A204.1 (cell line): ENCODE results near the gene GPR149.
"Not testable (repeated sequence)": the region's sequence is repeated elsewhere in the genome, so short reads cannot be mapped to it uniquely, and the experiment has no call there.

ENCODE experiments used
- FAIRE-seq: peaks from 2 replicates; lab custom pipeline; 2012; peaks lifted over from hg19 to GRCh38; lab: Jason Lieb, UNC

Gene GPR149, protein sequence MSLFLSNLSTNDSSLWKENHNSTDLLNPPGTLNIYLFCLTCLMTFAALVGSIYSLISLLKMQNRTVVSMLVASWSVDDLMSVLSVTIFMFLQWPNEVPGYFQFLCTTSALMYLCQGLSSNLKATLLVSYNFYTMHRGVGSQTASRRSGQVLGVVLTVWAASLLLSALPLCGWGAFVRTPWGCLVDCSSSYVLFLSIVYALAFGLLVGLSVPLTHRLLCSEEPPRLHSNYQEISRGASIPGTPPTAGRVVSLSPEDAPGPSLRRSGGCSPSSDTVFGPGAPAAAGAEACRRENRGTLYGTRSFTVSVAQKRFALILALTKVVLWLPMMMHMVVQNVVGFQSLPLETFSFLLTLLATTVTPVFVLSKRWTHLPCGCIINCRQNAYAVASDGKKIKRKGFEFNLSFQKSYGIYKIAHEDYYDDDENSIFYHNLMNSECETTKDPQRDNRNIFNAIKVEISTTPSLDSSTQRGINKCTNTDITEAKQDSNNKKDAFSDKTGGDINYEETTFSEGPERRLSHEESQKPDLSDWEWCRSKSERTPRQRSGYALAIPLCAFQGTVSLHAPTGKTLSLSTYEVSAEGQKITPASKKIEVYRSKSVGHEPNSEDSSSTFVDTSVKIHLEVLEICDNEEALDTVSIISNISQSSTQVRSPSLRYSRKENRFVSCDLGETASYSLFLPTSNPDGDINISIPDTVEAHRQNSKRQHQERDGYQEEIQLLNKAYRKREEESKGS

DNA sequence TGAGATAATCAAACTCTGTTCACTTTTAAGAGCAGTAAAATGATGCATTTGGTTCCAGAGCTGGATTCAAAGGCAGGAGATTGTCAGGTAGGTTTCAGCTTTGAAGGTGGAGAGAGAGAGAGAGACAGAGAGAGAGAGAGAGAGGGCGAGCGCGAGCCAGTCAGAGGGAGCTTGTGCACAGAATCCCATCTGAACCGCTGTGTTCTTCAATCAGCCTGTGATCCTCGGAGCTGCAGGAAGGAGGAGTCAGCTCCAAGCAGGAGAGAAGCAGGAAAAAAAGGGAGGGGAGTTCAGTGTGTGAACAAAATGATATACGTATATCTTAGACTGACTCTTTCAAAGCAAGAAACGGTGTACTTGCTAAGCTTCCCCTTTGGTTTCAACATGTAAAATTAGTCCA lies at the start of gene GPR149:
GPR149 (minus strand) TSS at position 177 of the 400 bp plus-strand sequence. CDS start 575 bp downstream, outside the sequence.
- no peak for FAIRE-seq

DNA sequence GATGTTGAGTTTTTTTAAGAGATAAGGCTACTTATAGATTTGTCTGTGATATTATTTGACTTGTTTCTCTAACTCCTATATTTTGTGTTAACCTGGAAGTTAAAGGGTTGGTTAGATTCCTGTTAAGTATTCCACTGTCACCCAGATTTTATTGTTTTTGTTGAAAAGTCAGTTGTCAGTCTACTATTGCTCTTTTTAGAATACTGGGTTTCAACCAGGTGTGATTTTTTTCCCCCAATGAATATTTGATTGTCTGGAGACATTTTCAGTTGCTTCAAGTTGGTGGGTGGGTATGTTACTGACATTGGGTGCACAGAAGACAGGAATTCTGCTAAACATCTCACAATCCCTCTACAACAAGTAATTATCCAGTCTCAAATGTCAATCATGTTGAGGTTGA lies 43.8 kb upstream of the GPR149 start:
- no peak for FAIRE-seq

DNA sequence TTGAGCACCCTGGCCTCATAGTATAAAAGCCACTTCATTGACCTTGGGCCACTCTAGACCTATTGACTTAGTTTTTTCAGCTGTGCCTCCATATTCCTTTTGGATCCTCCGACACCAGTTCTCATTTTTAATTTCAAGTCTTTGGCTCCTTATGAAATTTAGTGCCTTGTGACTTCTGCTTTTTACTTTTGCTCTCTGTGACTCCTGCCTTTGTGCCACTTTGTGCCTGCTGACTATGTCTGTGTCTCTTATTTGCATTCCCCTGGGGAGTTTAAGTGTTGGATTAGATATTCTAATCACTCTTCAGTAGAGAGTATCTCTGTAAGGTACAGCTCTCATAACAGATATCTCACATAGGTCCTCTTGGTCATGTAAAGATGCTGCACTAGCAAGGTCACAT lies 39.6 kb upstream of the GPR149 start:
- FAIRE-seq, result no peak

DNA sequence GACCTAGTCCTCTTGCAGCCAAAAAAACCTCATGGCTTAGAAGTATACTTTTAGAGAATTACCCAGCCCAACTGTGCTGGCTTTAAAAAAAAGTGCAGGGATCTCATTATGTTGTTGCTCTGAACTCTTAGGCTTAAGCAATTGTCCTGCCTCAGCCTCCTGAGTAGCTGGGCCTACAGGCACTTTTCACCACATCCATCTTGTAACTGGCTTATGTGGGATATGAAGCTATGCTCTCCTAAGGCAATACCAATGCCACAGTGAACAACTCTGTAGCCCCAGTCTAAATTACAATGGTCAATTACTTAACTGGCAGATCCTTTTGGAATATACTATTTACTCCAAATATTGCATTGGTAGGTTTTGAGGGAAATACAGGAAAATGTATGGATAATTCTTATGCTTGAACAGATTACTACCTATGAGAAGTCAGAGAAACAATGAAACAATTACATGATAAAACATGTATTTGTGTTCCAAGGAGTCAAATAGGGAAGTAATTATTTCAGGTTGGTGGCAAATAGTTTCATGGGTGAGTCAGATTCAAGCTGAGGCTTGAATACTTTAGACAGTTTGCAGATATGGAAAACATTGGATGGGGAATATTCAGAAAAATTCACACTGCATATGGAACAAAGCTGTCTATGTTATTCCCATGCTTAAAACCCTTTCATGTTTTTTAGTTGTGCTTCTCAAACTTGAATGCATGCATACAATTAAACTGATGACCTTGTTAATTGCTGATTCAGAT lies 34.6 kb upstream of the GPR149 start:
- FAIRE-seq, result no peak

DNA sequence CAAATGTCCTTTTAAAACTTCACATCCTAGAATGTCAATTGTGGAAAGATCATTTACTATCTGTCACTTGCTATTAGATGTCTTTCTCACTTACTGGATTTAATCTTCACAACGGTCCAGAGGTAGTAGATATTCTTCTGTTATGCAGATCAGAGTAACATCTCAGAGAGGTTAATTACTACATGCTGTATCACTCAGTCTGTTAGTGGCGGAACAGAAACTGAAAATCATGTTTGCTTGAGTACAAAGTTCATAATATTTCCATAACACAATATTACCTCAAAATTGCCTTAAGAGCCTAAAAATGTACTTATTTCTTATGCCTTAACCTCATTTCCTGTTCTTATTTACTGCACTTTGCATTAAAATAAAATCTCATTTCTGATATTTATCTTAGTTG lies 28.6 kb upstream of the GPR149 start:
- no peak for FAIRE-seq

DNA sequence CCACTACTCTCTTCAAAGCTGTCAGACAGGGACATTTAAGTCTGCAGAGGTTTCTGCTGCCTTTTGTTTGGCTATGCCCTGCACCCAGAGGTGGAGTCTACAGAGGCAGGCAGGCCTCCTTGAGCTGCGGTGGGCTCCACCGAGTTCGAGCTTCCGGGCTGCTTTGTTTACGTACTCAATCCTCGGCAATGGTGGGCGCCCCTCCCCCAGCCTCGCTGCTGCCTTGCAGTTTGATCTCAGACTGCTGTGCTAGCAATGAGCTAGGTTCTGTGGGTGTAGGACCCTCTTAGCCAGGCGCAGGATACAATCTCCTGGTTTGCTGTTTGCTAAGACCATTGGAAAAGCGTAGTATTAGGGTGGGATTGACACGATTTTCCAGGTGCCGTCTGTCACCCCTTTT lies 9.1 kb upstream of the GPR149 start:
- FAIRE-seq, result not testable (repeated sequence)

DNA sequence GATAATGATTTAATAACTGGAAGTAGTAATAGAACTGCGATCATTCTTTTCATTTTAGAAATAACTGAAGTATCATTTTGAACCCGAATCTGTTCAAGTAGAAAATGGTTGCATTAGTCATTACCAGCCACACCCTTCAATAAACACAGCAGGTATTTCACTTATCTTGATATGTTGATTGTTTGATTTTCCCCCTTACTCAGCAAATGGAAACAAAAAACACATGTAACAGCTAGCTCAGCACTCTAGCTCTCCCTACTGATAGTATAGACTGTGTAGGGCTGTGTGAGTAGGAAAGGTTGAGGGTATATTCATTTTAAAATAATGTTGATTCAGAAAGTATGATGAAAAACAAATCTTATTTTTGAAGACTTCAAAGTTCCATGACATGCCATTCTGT lies 1.1 kb upstream of the GPR149 start:
- FAIRE-seq, result no peak

DNA sequence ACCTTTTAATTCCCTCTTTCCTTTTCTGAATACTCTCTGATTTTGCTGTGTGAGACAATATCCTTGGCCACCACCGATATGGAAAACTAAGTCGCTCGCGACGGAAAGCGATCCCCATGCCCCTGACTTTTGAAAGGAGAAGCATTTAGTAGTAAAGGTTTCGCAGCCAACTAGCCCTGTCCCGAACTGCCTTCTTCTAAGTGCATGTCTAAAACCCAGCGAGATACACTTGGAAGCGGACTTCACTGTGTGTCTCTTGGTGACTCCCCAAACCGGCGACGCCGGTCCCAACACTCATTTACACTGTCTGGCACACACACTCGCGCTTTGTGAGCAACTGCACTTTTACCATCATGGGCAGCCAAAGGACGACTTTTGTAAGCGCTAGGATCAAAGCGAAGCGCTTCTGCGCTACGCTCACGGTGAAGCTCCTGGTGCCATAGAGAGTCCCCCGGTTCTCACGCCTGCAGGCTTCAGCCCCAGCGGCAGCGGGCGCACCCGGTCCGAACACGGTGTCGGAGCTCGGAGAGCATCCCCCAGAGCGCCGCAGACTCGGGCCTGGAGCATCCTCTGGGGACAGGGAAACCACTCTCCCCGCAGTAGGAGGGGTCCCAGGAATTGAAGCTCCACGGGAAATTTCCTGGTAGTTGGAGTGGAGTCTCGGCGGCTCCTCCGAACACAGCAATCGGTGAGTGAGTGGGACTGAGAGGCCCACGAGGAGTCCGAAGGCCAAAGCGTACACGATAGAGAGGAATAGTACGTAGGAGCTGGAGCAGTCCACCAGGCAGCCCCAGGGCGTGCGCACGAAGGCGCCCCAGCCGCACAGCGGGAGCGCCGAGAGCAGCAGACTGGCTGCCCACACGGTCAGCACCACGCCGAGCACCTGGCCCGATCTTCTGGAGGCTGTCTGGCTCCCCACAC lies 1.4 kb downstream of the GPR149 start:
- FAIRE-seq, result no peak

DNA sequence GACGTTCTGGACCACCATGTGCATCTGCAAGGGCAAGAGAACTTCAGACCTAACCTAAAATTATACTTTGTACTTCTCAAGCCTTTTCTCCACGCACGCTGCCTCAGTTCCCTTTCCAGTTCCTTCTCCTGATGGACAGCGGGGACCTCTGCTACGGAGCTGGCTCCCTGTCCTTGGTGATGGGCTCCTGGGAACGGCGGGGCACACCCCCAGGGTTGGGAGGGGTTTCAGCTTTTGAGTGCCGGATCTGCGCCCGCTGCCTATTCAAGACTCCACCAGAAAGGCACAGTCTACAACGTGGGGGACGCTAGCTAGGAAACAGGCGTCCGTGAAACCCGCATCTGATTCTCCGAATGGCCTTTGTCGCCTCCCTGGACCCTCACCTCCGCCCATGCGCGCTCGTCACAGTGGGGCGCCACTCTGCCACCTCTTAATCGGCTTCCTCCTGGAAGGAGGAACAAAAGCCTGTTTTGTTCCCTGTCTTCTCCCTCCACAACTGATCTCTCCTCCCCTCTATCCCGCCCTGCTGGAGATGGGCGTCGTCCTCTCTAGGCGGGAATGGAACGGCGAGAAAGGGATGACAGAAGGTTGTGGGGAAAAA lies 2.2 kb downstream of the GPR149 start:
- no peak for FAIRE-seq

DNA sequence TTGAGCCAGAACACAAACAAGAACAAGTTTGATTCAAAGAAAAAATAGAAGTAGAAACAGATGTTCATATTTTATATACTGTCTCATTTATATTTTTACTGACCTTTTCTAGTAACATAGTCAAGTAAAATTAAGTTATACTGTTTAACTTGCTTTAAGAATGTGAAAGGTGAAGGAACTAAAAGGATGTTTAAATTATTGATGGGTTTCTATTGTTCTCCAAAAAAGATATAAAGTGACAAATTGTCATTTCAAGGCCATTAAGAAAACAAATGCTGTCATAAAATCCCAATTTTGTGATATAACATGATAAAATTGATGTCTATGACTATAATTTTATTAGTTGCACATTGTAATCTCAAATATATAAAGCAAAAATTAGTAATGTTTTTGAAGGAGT lies 7.3 kb downstream of the GPR149 start:
- FAIRE-seq, result no peak

DNA sequence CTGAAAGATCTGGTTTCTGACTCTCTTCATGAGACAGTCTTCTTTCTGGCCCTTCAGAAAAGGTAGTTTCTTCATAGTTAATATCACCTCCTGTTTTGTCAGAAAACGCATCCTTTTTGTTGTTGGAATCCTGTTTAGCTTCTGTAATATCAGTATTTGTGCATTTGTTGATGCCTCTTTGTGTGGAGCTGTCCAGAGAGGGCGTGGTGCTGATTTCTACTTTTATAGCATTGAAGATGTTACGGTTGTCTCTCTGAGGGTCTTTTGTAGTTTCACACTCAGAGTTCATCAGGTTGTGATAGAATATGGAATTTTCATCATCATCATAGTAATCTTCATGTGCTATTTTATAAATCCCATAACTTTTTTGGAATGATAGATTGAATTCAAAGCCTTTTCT lies 8.9 kb downstream of the GPR149 start:
- FAIRE-seq, result no peak

DNA sequence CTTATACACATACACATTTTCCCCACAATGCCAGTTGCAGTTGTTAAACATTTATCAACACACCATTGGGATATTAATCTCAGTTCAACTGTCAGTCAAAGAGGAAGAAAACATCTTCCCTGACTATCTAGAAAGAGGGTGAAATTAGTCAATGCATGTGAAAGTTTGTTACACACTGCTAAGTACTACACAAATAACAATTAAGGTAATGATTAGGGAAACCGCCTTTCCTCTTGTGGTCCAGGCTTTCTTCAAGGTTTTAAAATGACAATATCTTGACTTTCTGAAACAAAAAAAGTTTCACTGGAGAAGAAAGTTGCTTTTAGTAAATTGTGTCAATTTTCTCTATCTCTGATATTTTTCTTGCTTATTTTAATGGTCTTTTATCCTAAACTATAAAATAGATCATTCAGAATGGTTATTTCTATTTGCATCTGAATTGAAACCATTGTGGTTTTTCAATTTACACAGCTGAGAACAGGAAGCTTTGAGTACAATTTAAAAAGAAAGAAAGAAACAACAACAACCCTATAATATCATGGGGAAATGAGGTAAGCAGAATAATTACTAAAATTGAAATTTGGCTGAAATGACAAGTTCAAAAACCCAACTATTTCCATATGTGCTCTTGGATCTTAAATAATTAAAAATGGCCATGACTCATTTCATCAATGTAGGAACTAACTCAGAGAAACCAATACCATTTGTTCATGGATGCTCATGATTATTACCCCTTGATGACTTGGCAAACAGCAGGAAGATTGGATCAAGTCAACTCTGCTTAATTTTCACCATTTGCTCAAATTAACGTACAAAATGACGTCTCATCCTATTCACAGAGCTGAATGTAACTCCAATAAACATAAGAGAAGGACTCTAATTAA lies 31.7 kb downstream of the GPR149 start:
- FAIRE-seq, result no peak

DNA sequence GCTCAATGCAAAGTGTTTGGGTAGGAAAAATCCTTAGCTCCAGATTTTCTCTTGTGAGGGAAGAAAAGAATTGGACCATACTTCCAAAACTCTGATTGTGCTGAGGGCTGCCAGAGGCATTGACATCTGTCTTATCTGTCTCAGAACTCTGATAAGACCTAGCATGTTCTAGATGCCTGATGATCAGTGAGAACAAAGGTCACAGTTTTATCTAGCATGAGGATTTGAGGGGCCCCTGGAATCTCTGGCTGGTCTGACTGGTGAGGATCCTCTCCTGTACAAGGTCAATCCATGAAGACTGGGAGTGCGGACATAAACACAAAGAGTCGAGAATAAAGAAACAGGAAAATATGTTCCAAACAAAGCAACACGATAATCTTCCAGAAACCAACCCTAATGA lies 40.1 kb downstream of the GPR149 start:
- FAIRE-seq, result no peak

DNA sequence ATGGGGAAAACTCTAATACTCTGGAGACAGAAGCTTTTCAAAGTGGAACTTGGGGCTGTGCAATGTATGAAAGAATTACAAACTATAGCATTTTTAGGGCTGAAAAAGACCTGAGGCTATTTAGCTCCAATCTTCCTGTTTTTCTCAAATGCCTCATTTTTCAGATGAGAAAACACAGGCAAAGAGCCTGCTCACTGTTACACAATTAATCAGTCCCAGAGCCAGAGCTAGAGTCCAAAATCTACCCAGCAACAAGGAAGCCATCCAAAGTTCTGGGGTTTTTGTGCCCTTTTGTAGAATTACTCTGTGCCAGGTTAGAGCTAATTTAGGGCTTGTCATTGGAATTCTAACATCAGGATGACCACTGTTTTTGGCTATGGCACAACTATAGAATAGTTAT lies 45.5 kb downstream of the GPR149 start:
- FAIRE-seq, result no peak

DNA sequence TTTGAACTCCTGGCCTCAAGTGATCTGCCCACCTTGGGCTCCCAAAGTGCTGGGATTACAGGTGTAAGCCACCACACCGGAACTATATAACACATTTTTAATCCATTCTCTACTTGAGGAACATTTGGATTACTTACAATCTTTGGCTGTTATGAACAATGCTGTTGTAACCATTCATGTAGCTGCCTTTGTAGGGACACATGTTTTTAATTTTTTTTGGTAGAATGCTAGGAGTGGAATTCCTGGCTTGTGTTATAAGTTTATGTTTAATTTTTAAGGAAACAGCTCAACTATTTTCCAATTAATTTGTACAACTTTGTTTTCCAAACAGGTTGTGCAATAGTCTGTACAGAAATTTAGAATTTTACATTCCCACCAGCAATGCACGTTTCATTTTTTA lies 51.7 kb downstream of the GPR149 start:
- FAIRE-seq, result no peak

DNA sequence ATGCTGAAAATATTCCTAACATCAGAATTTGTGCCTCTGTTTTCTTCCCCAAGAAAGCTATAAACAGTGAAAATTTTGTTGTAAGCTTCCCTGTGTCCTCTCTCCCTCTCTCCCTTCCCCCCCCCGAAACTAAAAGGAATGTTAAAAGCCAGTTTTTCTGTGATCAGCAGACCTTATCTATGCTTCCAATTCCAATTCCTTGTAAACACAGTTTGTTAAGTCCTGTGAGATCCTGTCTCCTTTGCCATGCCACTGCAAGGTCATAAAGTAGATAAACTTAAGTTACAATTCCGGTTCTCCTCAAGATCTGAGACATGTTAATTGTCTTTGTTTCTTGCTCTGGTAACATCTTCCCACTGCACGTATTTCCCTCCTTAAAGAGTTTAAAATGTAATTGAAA lies 62.8 kb downstream of the GPR149 start:
- no peak for FAIRE-seq

DNA sequence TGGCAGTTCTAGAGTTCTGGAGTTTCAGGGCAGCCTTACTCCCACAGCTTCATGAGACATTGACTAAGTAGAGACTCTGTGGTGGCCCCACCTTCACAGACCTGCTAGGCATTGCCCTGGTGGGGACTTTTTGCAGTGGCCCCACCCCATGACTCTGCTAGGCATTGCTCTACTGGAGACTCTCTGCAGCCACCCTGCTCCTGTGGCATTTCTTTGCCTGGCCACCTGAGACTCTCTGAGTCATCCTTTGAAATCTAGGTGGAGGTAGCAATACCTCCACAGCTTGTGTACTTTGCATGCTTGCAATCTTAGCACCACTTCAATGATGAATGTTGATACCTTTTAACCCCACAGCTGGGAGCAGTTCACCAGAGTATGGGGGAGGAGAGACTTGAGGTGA lies 65.1 kb downstream of the GPR149 start:
- no peak for FAIRE-seq

DNA sequence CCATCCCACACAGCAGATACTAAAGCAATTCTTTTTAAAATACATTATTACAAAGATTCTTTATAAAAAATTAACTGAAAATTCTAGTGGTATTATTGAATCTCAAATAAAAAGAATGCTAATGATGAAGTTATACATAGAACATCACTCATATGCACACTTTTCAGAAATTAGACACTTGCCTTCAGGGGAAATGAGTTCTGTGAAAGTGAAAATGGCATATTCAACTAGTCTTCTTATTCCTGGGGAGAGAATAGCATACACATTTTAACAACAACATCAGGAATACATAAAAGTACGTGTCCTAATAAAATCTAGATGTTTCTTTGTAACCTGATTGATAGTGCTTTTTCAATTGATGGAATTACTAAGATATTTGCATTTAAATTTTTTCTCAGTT lies 68.9 kb downstream of the GPR149 start:
- FAIRE-seq, result no peak

DNA sequence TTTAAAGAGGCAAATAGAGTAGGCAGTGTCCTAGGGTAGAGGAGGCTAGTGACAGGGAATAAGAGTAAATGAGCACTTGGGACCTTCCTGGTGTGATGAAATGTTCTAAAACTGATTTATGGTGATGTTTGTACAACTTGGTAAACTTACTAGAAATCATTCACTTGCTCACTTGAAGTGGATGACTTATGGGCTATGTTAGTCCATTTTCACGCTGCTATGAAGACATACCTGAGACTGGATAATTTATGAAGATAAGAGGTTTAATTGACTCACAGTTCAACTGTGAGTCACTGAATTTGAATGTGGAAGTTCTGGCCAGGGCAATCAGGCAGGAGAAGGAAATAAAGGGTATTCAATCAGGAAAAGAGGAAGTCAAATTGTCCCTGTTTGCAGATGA lies 74.0 kb downstream of the GPR149 start:
- FAIRE-seq, result no peak

DNA sequence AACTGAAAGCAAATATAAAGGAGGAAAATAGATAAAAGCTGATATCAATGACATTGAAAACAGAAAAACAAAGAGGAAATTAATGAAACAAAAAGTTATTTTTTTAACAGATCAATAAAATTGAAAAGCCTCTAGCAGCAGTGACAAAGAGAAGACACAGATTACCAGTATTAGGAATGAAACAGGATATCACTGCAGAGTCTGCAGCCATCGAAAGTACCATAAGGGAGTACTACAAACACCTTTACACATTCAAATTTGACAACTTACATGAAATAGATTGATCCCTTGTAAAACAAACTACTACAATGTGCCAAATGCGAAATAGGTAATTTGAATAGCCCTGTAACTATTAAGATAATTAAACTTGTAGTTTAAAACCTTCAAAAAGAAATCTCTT lies 80.8 kb downstream of the GPR149 start:
- no peak for FAIRE-seq
